ENCODE results near the gene CALML5. TPM values are rescaled to one million over a fixed set of nuclear protein-coding genes. Genes with fewer than 3 reads are reported as not detected.
A peak's percentile ranks its signal among the peaks of the same experiment; 100 is the strongest.

CALML5 gene
- total and polyA plus RNA-seq, 9 of the 15 experiments (the other 6 are each of a cell fraction or from before 2014, with no cell fraction given), result not detected

DNA sequence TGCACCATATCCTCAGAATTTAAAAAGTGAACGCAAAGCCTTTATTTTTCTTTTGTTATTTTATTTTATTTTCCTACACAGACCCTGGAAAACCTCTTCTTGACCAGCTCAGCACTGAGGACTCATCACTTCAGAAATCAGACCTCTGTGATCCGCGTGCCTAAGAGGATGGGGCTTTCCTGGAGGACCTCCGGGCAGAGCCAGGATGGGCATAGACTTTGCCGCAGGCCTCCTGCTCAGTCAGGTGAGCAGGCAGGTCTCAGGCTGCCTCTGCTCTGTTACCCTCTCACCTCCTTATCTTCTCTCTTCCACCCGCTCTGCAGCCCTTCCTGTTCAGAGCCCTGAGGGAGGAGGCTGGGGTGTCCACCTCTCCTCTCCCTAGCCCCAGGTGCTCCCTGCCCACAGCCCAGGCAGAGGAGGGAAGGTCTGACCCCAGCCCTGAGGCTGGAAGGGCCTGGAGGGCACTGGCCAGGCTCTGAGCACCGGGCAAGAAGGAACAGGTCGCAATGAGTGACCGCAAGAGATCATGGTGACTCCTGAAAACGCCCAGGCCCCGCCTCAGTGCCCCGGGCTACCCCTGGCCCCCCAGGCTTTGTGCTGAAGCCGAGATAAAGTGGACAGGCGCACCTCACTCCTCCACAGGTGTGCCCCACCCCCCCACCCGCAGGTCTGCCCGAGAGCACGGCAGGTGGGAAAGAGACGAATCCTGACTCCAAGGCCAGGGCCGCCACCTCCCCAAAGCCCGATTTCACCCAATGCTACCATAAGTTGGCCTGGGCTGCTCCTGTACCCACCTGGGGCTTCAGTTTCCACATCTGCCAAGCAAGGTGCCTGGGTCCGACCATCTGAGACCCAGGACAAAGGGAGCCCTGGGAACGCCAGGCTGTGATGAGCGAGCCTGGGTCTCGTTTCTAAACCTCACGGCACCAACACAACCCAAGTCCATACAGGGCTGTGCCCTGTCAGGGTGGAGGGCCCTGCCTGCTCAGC, 2.8 kb downstream of the CALML5 start (continued):
- TF ChIP-seq, protein P1, sequence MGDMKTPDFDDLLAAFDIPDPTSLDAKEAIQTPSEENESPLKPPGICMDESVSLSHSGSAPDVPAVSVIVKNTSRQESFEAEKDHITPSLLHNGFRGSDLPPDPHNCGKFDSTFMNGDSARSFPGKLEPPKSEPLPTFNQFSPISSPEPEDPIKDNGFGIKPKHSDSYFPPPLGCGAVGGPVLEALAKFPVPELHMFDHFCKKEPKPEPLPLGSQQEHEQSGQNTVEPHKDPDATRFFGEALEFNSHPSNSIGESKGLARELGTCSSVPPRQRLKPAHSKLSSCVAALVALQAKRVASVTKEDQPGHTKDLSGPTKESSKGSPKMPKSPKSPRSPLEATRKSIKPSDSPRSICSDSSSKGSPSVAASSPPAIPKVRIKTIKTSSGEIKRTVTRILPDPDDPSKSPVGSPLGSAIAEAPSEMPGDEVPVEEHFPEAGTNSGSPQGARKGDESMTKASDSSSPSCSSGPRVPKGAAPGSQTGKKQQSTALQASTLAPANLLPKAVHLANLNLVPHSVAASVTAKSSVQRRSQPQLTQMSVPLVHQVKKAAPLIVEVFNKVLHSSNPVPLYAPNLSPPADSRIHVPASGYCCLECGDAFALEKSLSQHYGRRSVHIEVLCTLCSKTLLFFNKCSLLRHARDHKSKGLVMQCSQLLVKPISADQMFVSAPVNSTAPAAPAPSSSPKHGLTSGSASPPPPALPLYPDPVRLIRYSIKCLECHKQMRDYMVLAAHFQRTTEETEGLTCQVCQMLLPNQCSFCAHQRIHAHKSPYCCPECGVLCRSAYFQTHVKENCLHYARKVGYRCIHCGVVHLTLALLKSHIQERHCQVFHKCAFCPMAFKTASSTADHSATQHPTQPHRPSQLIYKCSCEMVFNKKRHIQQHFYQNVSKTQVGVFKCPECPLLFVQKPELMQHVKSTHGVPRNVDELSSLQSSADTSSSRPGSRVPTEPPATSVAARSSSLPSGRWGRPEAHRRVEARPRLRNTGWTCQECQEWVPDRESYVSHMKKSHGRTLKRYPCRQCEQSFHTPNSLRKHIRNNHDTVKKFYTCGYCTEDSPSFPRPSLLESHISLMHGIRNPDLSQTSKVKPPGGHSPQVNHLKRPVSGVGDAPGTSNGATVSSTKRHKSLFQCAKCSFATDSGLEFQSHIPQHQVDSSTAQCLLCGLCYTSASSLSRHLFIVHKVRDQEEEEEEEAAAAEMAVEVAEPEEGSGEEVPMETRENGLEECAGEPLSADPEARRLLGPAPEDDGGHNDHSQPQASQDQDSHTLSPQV (IDR thresholded peaks at IDR 0.05), result peak; percentile 76
- TF ChIP-seq, protein P2, sequence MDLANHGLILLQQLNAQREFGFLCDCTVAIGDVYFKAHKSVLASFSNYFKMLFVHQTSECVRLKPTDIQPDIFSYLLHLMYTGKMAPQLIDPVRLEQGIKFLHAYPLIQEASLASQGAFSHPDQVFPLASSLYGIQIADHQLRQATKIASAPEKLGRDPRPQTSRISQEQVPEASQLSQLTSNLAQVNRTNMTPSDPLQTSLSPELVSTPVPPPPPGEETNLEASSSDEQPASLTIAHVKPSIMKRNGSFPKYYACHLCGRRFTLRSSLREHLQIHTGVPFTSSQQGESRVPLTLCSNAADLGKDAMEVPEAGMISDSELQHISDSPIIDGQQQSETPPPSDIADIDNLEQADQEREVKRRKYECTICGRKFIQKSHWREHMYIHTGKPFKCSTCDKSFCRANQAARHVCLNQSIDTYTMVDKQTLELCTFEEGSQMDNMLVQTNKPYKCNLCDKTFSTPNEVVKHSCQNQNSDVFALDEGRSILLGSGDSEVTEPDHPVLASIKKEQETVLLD (IDR thresholded peaks at IDR 0.05), result peak; percentile 28; the same call in 1 of the 2 replicates
- TF ChIP-seq ZFPM2 (CRISPR knock-in tag; IDR thresholded peaks at IDR 0.05), result no peak
- TF ChIP-seq, protein P3, sequence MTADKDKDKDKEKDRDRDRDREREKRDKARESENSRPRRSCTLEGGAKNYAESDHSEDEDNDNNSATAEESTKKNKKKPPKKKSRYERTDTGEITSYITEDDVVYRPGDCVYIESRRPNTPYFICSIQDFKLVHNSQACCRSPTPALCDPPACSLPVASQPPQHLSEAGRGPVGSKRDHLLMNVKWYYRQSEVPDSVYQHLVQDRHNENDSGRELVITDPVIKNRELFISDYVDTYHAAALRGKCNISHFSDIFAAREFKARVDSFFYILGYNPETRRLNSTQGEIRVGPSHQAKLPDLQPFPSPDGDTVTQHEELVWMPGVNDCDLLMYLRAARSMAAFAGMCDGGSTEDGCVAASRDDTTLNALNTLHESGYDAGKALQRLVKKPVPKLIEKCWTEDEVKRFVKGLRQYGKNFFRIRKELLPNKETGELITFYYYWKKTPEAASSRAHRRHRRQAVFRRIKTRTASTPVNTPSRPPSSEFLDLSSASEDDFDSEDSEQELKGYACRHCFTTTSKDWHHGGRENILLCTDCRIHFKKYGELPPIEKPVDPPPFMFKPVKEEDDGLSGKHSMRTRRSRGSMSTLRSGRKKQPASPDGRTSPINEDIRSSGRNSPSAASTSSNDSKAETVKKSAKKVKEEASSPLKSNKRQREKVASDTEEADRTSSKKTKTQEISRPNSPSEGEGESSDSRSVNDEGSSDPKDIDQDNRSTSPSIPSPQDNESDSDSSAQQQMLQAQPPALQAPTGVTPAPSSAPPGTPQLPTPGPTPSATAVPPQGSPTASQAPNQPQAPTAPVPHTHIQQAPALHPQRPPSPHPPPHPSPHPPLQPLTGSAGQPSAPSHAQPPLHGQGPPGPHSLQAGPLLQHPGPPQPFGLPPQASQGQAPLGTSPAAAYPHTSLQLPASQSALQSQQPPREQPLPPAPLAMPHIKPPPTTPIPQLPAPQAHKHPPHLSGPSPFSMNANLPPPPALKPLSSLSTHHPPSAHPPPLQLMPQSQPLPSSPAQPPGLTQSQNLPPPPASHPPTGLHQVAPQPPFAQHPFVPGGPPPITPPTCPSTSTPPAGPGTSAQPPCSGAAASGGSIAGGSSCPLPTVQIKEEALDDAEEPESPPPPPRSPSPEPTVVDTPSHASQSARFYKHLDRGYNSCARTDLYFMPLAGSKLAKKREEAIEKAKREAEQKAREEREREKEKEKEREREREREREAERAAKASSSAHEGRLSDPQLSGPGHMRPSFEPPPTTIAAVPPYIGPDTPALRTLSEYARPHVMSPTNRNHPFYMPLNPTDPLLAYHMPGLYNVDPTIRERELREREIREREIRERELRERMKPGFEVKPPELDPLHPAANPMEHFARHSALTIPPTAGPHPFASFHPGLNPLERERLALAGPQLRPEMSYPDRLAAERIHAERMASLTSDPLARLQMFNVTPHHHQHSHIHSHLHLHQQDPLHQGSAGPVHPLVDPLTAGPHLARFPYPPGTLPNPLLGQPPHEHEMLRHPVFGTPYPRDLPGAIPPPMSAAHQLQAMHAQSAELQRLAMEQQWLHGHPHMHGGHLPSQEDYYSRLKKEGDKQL (CRISPR knock-in tag; IDR thresholded peaks at IDR 0.05; ENCODE audit: borderline replicate concordance), result no peak
- no peak for TF ChIP-seq ZNF584 (CRISPR knock-in tag; IDR thresholded peaks at IDR 0.05; ENCODE audit: low read depth)
- TF ChIP-seq CHD2 (IDR thresholded peaks at IDR 0.05; ENCODE audit: low read depth, low read length), result no peak
- TF ChIP-seq GATA2 (CRISPR knock-in tag; IDR thresholded peaks at IDR 0.05), result no peak
- TF ChIP-seq ZNF217 (CRISPR knock-in tag; IDR thresholded peaks at IDR 0.05), result no peak
- no peak for TF ChIP-seq JUN (IDR thresholded peaks at IDR 0.05; ENCODE audit: borderline replicate concordance, low read depth, low read length)
- TF ChIP-seq JUN (CRISPR knock-in tag; IDR thresholded peaks at IDR 0.05; ENCODE audit: borderline replicate concordance), result no peak
- peak; percentile 21; the same call in 1 of the 2 replicates for TF ChIP-seq POLR2G (IDR thresholded peaks at IDR 0.05; ENCODE audit: low read depth, low read length)
- TF ChIP-seq ZSCAN32 (CRISPR knock-in tag; IDR thresholded peaks at IDR 0.05), result no peak
- TF ChIP-seq NBN (IDR thresholded peaks at IDR 0.05; ENCODE audit: low read depth), result no peak
- TF ChIP-seq ZNF586 (CRISPR knock-in tag; conservative IDR thresholded peaks at IDR 0.05), result no peak
- peak; percentile 64 for TF ChIP-seq CBFA2T3 (IDR thresholded peaks at IDR 0.05)
